ENCODE results near the gene AQP2.
A peak's percentile ranks its signal among the peaks of the same experiment; 100 is the strongest.
"Not testable (repeated sequence)": the region's sequence is repeated elsewhere in the genome, so short reads cannot be mapped to it uniquely, and the experiment has no call there.

Gene AQP2

GRCh38 chr12:49971141-49971540 lies 20.6 kb downstream of the AQP2 start:
- DNase-seq: no peak

DNA sequence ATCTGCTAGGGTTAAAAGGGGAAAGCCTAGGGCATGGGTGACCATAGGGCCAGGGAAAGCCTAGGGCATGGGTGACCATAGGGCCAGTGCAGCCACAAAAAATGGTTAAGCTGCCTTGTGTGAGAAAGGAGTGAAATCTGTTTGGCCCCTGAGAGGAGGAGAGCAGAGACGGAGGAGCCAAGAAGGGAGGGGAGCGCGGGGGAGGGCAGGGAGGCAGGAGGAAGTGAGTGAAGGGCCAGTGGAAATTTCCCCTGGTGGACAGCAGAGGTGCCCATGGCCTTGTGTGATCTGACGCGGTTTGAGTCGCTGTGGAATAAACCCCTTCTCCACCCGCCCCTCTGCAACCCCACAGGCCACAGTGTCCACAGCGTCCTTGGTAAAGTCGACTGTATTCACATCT lies 21.6 kb downstream of the AQP2 start:
- no peak for DNase-seq

DNA sequence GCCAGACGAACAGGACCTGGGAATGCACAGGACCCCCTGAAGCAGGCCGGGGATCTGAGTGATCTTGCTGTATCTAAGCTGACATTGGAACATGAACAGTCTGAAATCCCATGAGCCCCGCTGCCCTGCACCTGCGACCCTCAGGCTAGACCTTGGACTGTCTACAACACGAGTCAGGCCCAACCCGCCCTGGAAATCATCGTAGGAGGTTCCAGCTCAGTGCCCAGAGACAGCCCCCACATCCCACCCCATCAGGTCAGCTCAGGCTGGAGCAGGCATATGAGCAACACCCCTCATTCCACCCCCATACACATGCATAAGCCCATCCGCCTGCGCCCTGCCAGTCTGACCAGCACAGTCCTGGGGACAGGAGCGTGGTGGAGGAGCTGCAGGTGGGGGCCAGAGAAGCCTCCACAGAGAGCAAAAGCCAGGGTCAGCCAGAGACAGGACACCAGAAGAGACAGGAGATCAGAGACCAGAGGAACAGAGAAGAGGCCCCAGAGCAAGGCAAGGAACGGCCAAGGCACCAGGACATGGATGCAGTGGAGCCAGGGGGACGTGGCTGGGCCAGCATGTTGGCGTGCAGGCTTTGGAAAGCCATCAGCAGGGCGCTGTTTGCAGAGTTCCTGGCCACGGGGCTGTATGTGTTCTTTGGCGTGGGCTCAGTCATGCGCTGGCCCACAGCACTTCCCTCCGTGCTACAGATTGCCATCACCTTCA lies 22.3 kb downstream of the AQP2 start, which contains the start of gene AQP6:
TSS of gene AQP6 (plus strand) at position 307 of the 720 bp plus-strand sequence. CDS start at position 534, 227 bp downstream.
- DNase-seq: no peak

- DNase-seq: no peak
These were observed 22.9 kb downstream of the AQP2 start for GRCh38 chr12:49973361-49973830.

GRCh38 chr12:49974231-49974675 lies 23.7 kb downstream of the AQP2 start:
- DNase-seq: peak; percentile 44 to 84

GRCh38 chr12:49974677-49975317 lies 24.3 kb downstream of the AQP2 start:
- DNase-seq: no peak

- DNase-seq: no peak
These were observed 24.8 kb downstream of the AQP2 start for GRCh38 chr12:49975318-49975761.

GRCh38 chr12:49976557-49976956 lies 26.0 kb downstream of the AQP2 start:
- no peak for DNase-seq

- no peak for DNase-seq
These were observed 27.6 kb downstream of the AQP2 start for GRCh38 chr12:49978125-49978524.

GRCh38 chr12:49979016-49979586 lies 28.6 kb downstream of the AQP2 start:
- peak; percentile 94 to 97 for DNase-seq

DNA sequence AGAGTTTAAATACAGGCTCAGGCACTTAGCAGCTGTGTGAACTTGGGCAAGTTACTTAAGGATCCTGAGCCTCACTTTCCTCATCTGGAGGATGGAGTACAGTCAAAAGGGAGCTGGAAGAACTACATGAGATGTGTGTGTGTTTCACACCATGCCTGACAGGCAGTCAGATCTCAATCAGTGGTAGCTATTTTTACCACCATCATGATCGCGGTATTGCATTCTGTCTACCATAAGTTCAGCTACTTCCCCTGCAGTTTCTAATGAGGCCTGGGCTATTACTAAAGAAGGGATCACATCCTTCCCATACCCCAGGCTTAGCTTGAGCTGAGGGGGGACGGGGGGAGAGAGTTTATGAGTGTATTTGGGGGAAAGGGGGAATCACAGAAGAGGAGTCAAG lies 29.3 kb downstream of the AQP2 start:
- DNase-seq: no peak

GRCh38 chr12:49980501-49981349 lies 30.2 kb downstream of the AQP2 start:
- peak in 1 of 2 experiments; percentile 62 for DNase-seq

DNA sequence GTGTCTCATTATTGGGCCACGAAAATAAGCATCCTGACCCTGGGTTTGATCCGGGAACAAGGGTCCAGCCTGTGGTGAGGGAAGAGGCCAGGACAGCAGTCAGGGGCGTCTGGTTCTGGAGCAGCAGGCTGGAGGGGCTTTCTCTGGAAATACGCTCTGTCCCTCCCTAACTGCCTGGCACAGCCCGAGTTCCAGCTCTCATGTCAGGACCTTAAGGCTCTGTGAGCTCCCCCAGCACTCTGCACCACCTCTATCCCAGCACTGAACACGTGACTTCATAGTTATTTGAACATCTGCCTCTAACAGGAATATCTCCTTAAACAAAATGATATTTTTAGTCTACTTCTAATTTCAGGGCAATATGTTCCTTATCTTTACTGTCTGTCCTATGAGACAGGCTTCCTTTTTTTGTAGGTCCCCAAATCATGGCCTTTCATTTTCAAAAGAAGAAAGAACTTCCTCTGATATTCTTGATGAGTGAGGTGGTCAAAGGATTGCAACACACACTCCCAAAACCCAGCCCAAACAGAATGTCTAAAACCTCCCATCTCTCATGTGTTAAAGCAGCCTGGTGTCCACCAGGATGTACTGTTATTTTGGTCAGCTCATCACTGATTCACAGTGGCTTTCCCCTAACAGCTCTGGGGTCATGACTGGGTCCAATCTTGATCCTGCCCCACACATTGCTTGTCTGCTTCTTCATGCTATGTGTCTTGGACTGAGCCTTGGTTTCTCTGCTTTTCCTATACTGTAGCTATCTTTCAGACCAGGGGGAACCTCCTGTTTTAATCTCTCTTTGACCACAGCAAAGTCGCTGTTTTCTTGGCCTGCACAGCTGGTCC lies 31.9 kb downstream of the AQP2 start:
- peak in 1 of 2 experiments; percentile 31 for DNase-seq

- peak; percentile 89 to 97 for DNase-seq
These were observed 33.4 kb downstream of the AQP2 start for GRCh38 chr12:49983892-49984291.

DNA sequence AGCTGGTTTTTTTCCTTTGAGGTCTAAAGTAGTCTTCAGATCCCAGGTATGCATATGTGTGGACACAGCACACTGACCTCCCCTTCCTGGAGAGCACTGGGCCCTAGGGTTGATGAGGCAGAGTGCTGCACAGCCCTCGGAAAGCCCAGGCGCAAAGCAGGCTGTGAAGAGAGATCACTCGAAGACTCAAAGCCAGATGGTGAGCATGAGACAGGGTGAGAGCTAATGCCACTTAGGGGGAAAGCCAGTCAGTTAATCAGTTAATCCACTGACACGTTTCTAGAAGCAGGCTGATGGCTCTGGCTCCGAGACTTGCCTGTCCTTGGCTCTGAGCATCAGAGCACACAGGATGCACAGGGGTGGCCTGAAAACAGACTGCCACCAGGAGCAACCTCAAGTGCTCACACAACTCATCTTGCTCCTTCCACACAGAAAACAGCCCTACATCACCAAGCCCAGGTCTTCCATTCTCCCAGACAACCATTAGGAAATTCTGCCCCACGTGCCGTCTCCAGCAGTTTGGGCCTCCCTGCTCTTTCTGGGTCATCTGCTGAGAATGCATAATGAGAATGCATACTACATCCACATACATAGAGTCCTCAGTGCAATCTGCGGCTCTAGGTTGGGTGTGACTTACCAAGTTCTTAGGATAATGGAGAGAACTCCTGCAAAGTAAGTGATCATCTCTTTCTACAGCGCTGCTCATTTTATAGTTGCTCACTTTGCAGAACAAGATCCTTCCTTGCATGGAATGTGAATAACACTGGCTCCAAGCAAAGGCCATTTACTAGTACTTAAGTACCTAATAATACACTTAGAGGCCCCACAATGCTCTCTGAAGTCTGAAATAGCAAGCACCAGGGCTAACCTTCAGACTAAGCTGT lies 34.2 kb downstream of the AQP2 start:
- peak; percentile 98 to 99 for DNase-seq

- DNase-seq: no peak
These were observed 35.4 kb downstream of the AQP2 start for GRCh38 chr12:49985981-49986380.

DNA sequence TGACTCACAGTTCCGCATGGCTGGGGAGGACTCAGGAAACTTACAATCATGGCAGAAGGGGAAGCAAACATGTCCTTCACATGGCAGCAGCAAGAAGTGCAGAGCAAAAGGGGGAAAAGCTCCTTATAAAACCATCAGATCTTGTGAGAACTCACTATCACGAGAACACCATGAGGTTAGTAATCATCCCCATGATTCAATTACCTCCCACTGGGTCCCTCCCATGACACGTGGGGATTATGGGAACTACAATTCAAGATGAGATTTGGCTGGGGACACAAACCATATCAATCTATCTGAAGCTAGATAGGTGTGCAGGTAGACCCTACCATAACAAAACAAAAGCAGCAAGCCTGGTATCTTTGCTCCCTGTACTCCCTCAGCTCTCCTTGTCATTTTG lies 35.9 kb downstream of the AQP2 start:
- DNase-seq: not testable (repeated sequence)

- peak in 1 of 2 experiments; percentile 81 for DNase-seq
These were observed 37.2 kb downstream of the AQP2 start for GRCh38 chr12:49987625-49988303.

GRCh38 chr12:49989400-49989799 lies 38.9 kb downstream of the AQP2 start:
- not testable (repeated sequence) for DNase-seq

GRCh38 chr12:49990273-49990672 lies 39.7 kb downstream of the AQP2 start:
- DNase-seq: no peak
